ENCODE results near the gene DBN1.

Gene DBN1

DNA sequence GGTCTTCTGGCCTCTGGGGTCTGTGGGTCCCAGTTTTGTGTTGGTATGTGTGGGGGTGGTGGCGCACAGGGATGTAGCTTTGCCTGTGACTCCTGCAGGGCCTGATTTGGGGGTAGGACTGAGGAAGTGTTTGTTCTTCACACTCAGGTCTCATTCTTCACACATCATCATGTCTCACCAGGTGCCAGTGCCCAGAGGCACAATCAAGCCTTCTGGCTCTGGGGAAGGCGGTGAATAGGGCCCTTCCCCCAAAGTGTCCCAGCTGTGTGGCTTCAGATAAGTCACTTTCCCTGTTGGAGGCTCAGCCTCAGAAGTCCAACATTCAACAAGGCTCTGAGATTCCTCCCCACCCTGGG, 5.1 kb downstream of the DBN1 start:
- no peak for TF ChIP-seq CTCF (IDR thresholded peaks at IDR 0.05; ENCODE audit: extremely low read depth, missing control alignments)
- no peak for DNase-seq (ENCODE audit: low spot score)

DNA sequence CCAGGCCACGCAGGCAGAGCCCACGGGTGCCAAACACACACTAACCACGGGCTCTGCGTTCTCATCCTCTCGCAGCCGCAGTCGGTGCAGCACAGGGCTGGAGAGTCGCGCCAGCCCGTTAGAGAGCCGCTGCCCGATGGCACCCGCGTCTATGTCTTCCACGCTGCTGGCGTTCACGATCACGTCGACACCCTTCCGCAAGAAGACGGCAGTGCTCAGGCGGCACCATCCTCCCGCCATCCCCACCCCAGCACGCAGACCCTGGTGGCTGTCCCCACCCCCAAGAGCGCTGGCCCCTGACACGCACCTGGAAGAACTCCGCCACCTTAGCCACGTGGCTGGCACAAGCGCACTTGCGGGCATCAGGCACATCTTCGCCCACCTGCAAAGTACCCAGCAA, 6.0 kb downstream of the DBN1 start:
- no peak for TF ChIP-seq CTCF (IDR thresholded peaks at IDR 0.05; ENCODE audit: extremely low read depth, missing control alignments)
- DNase-seq (ENCODE audit: low spot score): no peak

DNA sequence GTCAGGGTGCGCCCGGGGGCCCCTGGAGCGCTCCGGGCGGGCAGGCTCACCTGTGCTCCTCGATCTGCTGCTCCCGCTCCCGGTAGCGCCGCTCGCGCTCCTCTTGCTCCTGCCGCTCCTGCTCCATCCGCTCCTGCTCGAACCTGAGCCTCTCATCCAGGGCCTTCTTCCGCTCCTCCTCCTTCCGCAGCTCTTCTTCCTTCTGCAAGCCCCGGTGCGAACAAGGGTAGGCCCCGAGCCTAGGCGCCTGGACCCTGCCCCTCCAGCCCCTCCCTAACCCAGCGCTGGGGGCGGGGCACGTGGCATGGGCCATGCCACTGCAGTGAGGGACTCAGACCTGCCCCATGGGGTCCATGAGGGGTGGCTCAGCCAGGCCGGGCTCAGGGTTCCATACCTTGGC, 6.6 kb downstream of the DBN1 start:
- no peak for DNase-seq (ENCODE audit: low spot score)
- TF ChIP-seq CTCF (IDR thresholded peaks at IDR 0.05; ENCODE audit: extremely low read depth, missing control alignments): no peak

GRCh38 chr5:177465044-177465443, 8.4 kb downstream of the DBN1 start:
- TF ChIP-seq CTCF (IDR thresholded peaks at IDR 0.05; ENCODE audit: extremely low read depth, missing control alignments): no peak
- DNase-seq (ENCODE audit: low spot score): no peak

- TF ChIP-seq CTCF (IDR thresholded peaks at IDR 0.05; ENCODE audit: extremely low read depth, missing control alignments): no peak
- DNase-seq (ENCODE audit: low spot score): no peak
Measured at GRCh38 chr5:177462021-177462670, 11.3 kb downstream of the DBN1 start.

- no peak for DNase-seq (ENCODE audit: low spot score)
- TF ChIP-seq CTCF (IDR thresholded peaks at IDR 0.05; ENCODE audit: extremely low read depth, missing control alignments): no peak
Measured at GRCh38 chr5:177459819-177460628, 13.4 kb downstream of the DBN1 start.

DNA sequence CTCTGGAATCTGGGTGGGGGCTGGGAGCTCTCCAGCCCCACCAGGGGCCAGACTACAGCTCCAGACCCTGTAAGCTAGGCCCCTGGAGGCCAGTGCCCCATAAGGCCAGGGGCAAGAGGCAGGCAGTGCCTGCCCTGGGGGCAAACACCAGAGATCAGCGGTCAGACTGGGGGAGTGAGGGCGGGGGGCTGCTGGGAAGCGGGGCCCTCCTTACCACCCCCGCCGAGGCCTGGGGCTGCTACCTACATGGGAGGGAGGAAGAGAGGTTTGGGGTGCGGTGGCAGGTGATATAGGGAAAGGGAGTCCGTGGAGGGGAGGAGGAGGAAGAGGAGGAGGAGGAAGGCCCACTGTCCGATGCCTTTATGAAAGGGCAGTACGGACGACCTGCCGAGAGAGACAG, 14.1 kb downstream of the DBN1 start:
- no peak for DNase-seq (ENCODE audit: low spot score)
- no peak for TF ChIP-seq CTCF (IDR thresholded peaks at IDR 0.05; ENCODE audit: extremely low read depth, missing control alignments)

All from GM20000 (cell line).